ENCODE data around the gene BABAM2. TPM values are rescaled to one million over a fixed set of nuclear protein-coding genes. Genes with fewer than 3 reads are reported as not detected.

BABAM2 gene
- total RNA-seq, 1 experiment from 2014 or later = 57.6 TPM

DNA sequence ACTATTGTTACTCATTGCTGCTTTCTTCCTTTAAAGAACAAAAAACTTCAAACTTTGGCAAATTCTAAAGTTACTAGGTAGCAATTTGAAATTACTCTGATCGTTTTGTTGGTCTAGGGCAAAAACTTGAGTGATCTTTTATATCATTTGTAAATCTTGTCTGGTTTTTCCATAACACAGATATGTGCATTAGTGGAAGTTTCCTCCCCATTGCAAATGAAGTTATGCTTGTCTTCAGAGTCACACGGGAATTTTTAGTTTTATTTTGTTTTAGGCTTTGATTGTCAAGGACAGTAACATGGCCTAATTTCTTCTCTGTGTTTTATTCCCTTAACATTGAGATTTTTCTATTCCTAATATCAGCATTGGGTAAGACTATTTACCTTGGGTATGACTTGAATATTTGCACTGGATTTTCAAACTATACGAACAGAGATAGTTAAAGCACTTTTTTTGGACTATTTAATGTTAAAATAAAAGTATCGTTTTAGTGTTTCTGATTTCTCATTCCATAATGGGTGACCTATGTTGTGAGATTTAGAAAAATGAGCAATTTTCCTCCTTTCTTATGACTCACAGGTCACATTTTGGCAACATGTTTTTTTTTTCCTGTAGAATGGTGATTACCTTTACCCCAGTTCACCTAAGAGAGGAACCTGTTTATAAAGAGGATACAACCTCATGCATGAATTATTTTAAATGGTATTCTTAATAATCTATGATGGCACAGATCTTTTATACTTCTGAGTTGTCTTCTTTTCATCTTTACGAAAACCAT, 65.0 kb downstream of the BABAM2 start:
- BruUV-seq (replicated peaks) = TSS peak; percentile 81
- intact Hi-C loops (cut with micrococcal nuclease) = loop anchor here (1.0 to 10.0 kb wide), 7 partner anchors 65 to 492 kb away; partner anchors contain the start of genes BABAM2 and RBKS
- peaks cover 6% of the 10 kb centered on the region for H3K9me3 Mint-ChIP-seq (ENCODE audit: unreplicated experiment)
- peaks cover 65% of the 10 kb centered on the region for H3K4me1 Mint-ChIP-seq (ENCODE audit: insufficient read depth, unreplicated experiment)
- no peaks in the 10 kb centered on the region for H3K36me3 Mint-ChIP-seq (ENCODE audit: insufficient read depth, unreplicated experiment)
- peak; percentile 42 for DNase-seq (ENCODE audit: unreplicated experiment)
- H3K4me3 Mint-ChIP-seq (ENCODE audit: unreplicated experiment) = peak overlapping the region; percentile 14
- no peaks in the 10 kb centered on the region for H3K27me3 Mint-ChIP-seq (ENCODE audit: insufficient read depth, unreplicated experiment)
- TF ChIP-seq, protein P1, sequence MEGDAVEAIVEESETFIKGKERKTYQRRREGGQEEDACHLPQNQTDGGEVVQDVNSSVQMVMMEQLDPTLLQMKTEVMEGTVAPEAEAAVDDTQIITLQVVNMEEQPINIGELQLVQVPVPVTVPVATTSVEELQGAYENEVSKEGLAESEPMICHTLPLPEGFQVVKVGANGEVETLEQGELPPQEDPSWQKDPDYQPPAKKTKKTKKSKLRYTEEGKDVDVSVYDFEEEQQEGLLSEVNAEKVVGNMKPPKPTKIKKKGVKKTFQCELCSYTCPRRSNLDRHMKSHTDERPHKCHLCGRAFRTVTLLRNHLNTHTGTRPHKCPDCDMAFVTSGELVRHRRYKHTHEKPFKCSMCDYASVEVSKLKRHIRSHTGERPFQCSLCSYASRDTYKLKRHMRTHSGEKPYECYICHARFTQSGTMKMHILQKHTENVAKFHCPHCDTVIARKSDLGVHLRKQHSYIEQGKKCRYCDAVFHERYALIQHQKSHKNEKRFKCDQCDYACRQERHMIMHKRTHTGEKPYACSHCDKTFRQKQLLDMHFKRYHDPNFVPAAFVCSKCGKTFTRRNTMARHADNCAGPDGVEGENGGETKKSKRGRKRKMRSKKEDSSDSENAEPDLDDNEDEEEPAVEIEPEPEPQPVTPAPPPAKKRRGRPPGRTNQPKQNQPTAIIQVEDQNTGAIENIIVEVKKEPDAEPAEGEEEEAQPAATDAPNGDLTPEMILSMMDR (IDR thresholded peaks at IDR 0.05; ENCODE audit: unreplicated experiment) = no peak
- ChIA-PET CTCF (interaction anchor here (0.6 to 1.0 kb wide), 4 partner anchors 175 to 319 kb away, joined by 3 read pairs; no protein-coding TSS in a partner anchor), POLR2A (interaction anchor here (0.6 to 7.1 kb wide), 28 partner anchors 12 to 481 kb away, joined by 3 to 57 read pairs (median 4); partner anchors contain the start of gene FOSL2)
- H3K27ac Mint-ChIP-seq (ENCODE audit: low read depth, unreplicated experiment) = peak overlapping the region; percentile 93

DNA sequence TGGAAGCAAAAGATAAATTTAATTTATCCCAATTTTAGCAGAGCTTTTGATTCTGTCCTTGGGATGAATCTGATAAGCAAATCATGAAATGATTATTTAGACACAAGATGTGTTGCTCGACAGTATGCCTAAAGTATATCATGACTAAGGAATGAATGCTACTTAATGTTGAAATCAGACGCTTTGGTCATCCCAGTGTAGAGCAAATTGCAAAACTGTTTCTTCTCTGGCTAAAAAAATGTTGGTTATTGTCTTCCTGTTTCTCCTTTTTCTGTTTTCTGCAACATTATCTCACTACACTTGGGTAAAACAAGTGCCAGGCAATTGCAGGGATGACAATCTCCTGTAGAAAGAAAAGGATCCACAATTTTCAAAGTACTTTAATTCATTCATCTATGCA, 66.4 kb downstream of the BABAM2 start:
- Mint-ChIP-seq H3K9me3 (ENCODE audit: unreplicated experiment) (no peaks in the 10 kb centered on the region), H3K27me3 (ENCODE audit: insufficient read depth, unreplicated experiment) (no peaks in the 10 kb centered on the region), H3K36me3 (ENCODE audit: insufficient read depth, unreplicated experiment) (no peaks in the 10 kb centered on the region), H3K4me3 (ENCODE audit: unreplicated experiment) (no peak overlapping the region), H3K4me1 (ENCODE audit: insufficient read depth, unreplicated experiment) (peaks cover 73% of the 10 kb centered on the region), H3K27ac (ENCODE audit: low read depth, unreplicated experiment) (peak overlapping the region; percentile 8)
- peak; percentile 68 for DNase-seq (ENCODE audit: unreplicated experiment)
- intact Hi-C loops (cut with micrococcal nuclease) = loop anchor here (5.0 to 10.0 kb wide), 2 partner anchors 218 to 490 kb away; no protein-coding TSS in a partner anchor
- POLR2A ChIA-PET = interaction anchor here (0.6 to 7.1 kb wide), 7 partner anchors 47 to 435 kb away, joined by 3 to 57 read pairs (median 5); partner anchors contain the start of gene FOSL2
- CTCF ChIA-PET = no interaction called here
- TF ChIP-seq, protein P1 (IDR thresholded peaks at IDR 0.05; ENCODE audit: unreplicated experiment) = no peak
- no TSS peak for BruUV-seq (replicated peaks)

DNA sequence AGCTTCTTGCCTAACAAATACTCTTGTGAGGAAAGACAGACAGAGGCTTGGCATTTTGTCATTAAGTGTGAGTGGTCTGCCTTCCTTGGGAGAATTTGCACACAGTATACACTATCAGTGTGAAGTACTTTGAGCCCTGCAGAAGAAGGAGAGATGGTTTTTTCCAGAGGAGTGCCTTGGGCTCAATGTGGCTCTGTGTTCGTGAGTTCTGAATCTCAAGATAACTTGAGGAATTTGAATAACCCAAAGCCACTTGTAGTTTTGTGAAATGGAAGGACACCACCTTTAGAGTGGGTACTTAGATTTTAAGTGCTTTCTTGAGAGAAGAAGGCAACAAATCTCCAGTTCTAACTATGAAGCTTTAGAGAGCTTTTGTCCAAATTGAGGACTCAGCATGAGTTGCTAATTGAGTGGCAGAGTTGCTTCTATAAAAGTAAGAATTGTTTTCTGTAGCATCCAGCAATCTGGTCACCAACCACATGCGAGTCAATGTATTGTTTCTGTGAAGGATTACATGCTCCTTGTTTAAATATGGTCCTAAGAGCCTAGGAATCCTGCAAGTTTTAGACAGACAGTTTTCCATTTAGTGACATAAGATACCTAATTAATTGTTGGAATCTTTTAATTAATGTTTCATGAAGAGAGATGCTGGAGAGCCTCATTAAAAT, 68.3 kb downstream of the BABAM2 start:
- Mint-ChIP-seq H3K9me3 (ENCODE audit: unreplicated experiment) (no peaks in the 10 kb centered on the region), H3K4me3 (ENCODE audit: unreplicated experiment) (no peak overlapping the region), H3K4me1 (ENCODE audit: insufficient read depth, unreplicated experiment) (peaks cover 68% of the 10 kb centered on the region), H3K27me3 (ENCODE audit: insufficient read depth, unreplicated experiment) (no peaks in the 10 kb centered on the region), H3K27ac (ENCODE audit: low read depth, unreplicated experiment) (peak overlapping the region; percentile 12), H3K36me3 (ENCODE audit: insufficient read depth, unreplicated experiment) (peaks cover 4% of the 10 kb centered on the region)
- BruUV-seq (replicated peaks) = no TSS peak
- CTCF ChIA-PET = interaction anchor here (0.6 kb wide), 1 partner anchor 488 kb away, joined by 4 read pairs; no protein-coding TSS in a partner anchor
- TF ChIP-seq, protein P1 (IDR thresholded peaks at IDR 0.05; ENCODE audit: unreplicated experiment) = no peak
- POLR2A ChIA-PET = interaction anchor here (1.0 to 7.1 kb wide), 3 partner anchors 227 to 433 kb away, joined by 3 to 57 read pairs (median 7); partner anchors contain the start of gene FOSL2
- no peak for DNase-seq (ENCODE audit: unreplicated experiment)
- intact Hi-C loops (cut with micrococcal nuclease) = loop anchor here (5.0 to 10.0 kb wide), 2 partner anchors 216 to 488 kb away; no protein-coding TSS in a partner anchor

Data from MCF 10A (cell line).